HAP-1 (cell line): ENCODE results near the gene SMG6.
"Not testable (repeated sequence)": the region's sequence is repeated elsewhere in the genome, so short reads cannot be mapped to it uniquely, and the experiment has no call there.

Experiments
- DNase-seq, 2 experiments: peaks; one replicate each; pipeline ENCODE4 v3.0.0-alpha.2; 2016 to 2020; ENCODE audit warnings: low spot score in 2 of 2
- H3K27me3 ChIP-seq: fragments of 250-450 bp; sonication (Bioruptor Pico); 2 replicates; pipeline ENCODE4 v1.5.1; 2020; ENCODE audit warnings: low read depth, mild to moderate bottlenecking, moderate library complexity
- H3K36me3 ChIP-seq: fragments of 250-450 bp; sonication (Bioruptor Pico); replicated peaks from 2 replicates; pipeline ENCODE4 v1.5.1; 2020; ENCODE audit warnings: mild to moderate bottlenecking
- H3K4me1 ChIP-seq: fragments of 250-450 bp; sonication (Bioruptor Pico); 2 replicates; pipeline ENCODE4 v1.5.1; 2020; ENCODE audit warnings: mild to moderate bottlenecking
- H3K4me3 ChIP-seq: fragments of 250-450 bp; sonication (Bioruptor Pico); 2 replicates; pipeline ENCODE4 v1.5.1; 2020; ENCODE audit warnings: mild to moderate bottlenecking, moderate library complexity
- H3K9me3 ChIP-seq: fragments of 250-450 bp; sonication (Bioruptor Pico); 2 replicates; pipeline ENCODE4 v1.5.1; 2020; ENCODE audit warnings: mild to moderate bottlenecking, moderate library complexity
- in situ Hi-C: fragments of 300-500 bp; cut with MboI; formaldehyde crosslinking; loops from 3 replicates; pipeline ENCODE4 v1.14.3; 2020; ENCODE audit warnings: low sequenced_read_pairs, inconsistent platforms, mixed read lengths

Gene SMG6

DNA sequence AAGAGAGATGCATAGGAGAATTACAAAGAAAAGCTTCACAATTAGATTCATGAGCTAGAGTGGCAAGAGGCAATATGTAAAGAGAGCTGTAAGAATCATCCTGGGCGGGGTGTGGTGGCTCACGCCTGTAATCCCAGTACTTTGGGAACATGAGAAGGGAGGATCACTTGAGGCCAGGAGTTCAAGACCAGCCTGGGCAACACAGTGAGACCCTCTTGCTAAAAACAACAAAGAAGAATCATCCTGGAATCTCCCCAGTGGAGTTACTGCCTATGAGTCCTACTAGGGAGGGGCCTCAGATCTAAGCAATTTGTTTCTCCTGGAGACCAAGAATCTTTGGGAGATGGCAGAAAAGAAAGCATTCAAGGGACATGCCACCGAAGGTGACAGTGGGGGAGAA is 129.6 kb downstream of the SMG6 start:
- Histone ChIP-seq H3K4me3 (no peak overlapping the region), H3K9me3 (no peaks in the 10 kb centered on the region), H3K27me3 (no peaks in the 10 kb centered on the region), H3K4me1 (no peaks in the 10 kb centered on the region), H3K36me3 (peaks cover 5% of the 10 kb centered on the region)
- in situ Hi-C loops: no loop called here
- DNase-seq: no peak

DNA sequence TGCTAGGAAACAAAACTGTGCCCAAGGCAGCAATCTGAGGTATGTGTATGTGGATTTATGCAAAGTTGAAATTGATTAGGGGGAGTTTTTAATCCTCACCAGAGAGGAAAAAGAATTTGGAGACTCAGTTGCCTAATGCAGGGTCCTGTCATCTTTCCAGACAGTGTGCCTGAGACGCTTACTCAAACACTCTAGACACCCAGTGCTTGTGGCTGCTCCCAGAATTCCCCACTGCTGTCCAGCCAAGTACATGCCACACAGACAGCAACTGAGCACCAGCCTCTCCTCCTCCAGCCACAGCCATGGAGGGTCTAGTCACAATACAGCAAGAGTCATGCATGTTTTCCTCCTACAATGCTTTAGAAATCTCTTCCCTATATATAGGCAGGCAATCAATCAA is 130.6 kb downstream of the SMG6 start:
- no peak overlapping the region for H3K4me3 ChIP-seq
- no peaks in the 10 kb centered on the region for H3K4me1 ChIP-seq
- H3K36me3 ChIP-seq: peaks cover 5% of the 10 kb centered on the region
- in situ Hi-C loops: no loop called here
- H3K27me3 ChIP-seq: no peaks in the 10 kb centered on the region
- no peaks in the 10 kb centered on the region for H3K9me3 ChIP-seq
- no peak for DNase-seq

DNA sequence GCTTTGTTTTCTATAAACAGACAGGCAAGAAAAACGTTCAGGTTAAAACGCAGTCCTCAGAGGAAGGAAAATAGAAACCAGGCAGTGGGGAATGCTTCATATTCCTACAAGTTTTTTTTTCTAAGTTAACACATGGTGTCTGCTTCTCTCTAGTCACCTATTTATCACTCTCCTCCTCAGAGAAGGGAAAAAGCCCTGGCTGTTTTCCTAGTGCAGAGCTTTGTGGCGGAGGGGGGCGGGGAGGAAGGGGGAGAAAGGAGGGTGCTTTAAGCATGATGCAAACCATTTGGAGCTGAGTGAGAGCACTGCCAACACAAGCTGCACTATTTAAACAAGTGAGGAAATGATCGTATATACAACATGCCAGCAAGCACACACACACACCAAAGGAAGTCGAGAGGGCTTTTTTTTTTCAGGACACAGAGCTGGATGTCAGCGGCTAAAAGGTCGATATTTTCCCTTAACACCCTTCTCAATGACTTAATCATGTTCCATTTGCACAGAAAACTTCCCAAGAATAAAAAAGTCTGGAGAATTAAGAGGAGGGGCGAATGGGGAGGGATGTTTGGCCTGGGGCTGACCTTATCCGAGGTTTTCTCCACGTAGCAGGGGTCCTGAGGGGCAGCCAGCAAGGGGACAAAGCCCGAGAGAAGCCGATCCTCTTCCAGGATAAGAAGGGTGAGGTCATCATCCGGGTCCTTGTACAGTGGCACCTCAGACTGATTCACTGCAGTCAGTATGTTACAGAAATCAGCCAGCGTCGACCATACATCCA is 131.3 kb downstream of the SMG6 start:
- H3K4me1 ChIP-seq: no peaks in the 10 kb centered on the region
- H3K4me3 ChIP-seq: no peak overlapping the region
- peaks cover 5% of the 10 kb centered on the region for H3K36me3 ChIP-seq
- no peaks in the 10 kb centered on the region for H3K27me3 ChIP-seq
- DNase-seq: no peak
- in situ Hi-C loops: no loop called here
- no peaks in the 10 kb centered on the region for H3K9me3 ChIP-seq

DNA sequence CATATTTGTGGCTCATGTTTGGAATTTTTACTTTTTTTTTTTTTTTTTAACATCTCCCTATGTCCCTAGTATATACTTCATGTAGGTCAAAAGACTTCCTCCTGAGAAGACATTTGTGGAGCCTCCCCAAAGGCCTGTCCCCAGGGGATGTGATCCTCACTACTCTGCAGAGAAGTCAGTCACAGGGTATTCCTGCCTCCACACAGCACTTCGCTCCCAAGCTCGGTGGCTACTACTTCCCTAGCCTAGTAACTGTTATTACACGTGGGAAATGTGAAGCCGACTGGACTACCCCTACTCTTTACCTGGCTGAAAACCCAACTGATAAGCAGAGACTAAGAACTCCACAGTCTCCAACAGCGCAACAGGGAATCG is 131.9 kb downstream of the SMG6 start:
- Histone ChIP-seq H3K4me3 (no peak overlapping the region), H3K4me1 (no peaks in the 10 kb centered on the region), H3K9me3 (no peaks in the 10 kb centered on the region), H3K27me3 (no peaks in the 10 kb centered on the region), H3K36me3 (peaks cover 5% of the 10 kb centered on the region)
- DNase-seq: no peak
- in situ Hi-C loops: no loop called here

DNA sequence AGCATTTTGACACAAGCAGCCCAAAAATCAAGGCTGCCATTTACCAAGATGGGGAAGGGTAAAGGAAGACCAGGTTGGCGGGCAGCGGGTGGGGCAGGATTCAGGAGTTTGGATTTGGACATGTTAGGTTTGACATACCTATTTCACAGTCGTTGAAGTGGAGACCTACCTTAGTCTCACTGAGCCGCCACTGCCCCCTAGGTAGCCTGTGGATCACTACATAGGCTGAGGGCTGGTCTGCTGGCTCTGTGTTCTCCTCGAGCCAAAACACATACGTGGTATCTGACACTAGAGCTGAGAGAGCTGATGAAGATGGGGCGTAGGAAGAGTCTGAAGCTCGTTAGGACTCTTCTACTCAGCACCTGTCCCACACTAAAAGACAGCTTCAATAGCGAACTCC is 133.6 kb downstream of the SMG6 start:
- Histone ChIP-seq H3K9me3 (no peaks in the 10 kb centered on the region), H3K4me3 (no peak overlapping the region), H3K4me1 (no peaks in the 10 kb centered on the region), H3K27me3 (no peaks in the 10 kb centered on the region), H3K36me3 (peaks cover 5% of the 10 kb centered on the region)
- in situ Hi-C loops: no loop called here
- peak in 1 of 2 experiments; percentile 27 for DNase-seq

DNA sequence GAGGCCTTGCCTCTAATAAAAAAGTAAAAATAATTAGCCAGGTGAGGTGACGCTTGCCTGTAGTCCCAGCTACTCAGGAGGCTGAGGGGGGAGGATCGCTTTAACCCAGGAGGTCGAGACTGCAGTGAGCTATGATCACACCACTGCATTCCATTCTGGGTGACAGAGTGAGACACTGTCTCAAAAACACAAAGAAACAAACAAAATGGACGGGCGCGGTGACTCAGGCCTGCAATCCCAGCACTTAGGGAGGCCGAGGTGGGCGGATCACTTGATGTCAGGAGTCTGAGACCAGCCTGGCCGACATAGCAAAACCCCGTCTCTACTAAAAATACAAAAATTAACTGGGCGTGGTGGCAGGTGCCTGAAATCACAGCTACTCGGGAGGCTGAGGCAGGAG is 137.9 kb downstream of the SMG6 start:
- H3K4me1 ChIP-seq, in situ Hi-C loops, H3K9me3 ChIP-seq, DNase-seq, H3K36me3 ChIP-seq, H3K27me3 ChIP-seq, H3K4me3 ChIP-seq: not testable (repeated sequence)

DNA sequence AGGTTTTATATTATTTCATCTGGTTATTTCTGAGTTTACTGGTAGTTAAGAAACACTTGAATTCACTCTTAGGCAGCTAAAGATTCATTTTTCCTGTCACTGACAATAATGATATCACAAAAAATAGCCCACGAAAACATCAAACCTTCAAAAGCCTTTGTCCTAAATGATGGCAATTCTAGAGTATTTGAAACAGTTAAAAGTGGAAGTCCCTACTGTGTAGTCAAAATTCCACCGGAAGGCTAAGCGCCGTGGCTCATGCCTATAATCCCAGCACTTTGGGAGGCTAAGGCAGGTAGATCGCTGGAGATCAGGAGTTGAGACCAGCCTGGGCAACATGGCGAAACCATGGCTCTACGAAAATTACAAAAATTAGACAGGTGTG is 145.2 kb downstream of the SMG6 start:
- H3K4me1 ChIP-seq: no peaks in the 10 kb centered on the region
- DNase-seq: no peak
- H3K4me3 ChIP-seq: no peak overlapping the region
- H3K36me3 ChIP-seq: no peaks in the 10 kb centered on the region; the same call in 1 of the 2 replicates
- in situ Hi-C loops: no loop called here
- no peaks in the 10 kb centered on the region for H3K9me3 ChIP-seq
- no peaks in the 10 kb centered on the region for H3K27me3 ChIP-seq

DNA sequence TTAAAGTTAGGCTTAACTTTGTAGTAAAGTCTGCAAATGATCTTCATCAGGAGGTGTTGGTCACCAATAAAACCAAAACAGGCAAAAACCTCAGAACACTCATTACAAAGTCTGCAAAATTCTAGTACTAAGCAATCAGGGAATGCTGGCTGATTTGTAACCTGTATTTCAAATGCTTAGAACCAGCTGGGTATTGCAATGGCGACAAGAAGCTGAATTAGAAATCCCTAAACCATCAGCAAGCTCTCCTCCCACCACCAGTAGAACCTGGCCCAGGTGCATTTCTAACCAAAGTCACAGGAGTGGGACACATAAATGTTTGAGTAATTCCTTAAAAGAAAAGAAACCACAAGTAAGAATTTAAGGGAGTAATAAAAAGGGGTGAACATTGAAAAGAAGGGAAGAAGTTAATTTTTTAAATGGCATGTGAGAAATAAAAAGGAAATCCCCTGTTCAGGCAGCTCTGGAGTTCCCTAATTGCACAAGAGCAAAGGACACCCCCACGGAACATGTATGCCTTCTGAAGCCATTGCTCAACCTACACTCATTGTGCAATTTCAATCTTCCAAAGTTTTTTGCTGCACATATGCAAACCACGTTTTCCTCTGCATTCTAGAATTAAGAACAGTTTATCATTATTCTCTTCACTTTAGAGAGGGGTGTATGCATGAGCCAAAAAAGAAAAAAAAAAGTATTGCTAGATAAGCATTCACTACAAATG is 145.8 kb downstream of the SMG6 start:
- no peaks in the 10 kb centered on the region for H3K9me3 ChIP-seq
- no peaks in the 10 kb centered on the region for H3K36me3 ChIP-seq
- no peaks in the 10 kb centered on the region for H3K4me1 ChIP-seq
- H3K4me3 ChIP-seq: no peak overlapping the region
- DNase-seq: no peak
- H3K27me3 ChIP-seq: no peaks in the 10 kb centered on the region
- in situ Hi-C loops: no loop called here

DNA sequence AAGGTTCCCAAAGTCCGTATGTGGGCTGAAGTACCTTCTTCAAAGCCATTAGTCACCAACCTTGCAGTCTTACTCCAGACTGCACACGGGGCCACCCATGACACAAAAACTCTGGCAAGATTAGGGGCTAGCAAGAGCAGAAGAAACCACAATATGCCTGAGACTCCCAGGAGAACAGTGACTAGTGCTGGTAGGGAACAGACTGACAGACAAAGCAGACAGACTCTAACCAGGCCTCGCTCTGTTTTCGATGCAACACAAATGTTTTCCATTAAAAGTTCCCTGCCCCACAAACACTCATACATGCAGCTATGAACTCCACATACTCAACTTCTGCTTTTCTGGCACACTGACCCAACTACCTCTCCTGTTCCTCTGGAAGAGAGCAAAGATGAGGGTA is 146.5 kb downstream of the SMG6 start:
- H3K27me3 ChIP-seq: no peaks in the 10 kb centered on the region
- no peak overlapping the region for H3K4me3 ChIP-seq
- H3K9me3 ChIP-seq: no peaks in the 10 kb centered on the region
- H3K4me1 ChIP-seq: peaks cover 2% of the 10 kb centered on the region
- no peak for DNase-seq
- H3K36me3 ChIP-seq: no peaks in the 10 kb centered on the region
- in situ Hi-C loops: no loop called here

DNA sequence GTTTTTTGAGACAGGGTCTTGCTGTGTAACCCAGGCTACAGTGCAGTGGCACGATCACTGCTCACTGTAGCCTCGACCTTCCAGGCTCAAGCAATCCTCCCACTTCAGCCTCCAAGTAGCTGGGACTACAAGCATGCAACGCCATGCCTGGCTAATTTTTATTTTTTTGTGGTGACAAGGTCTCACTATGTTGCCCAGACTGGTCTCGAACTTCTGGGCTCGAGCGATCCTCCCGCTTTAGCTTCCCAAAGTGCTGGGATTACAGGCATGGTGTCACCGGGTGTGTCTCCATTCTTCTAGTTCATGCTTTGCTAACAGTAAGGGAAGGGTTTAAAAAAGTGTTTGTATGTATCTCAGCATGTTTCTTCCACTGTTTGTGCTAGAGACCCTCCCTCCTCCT is 146.9 kb downstream of the SMG6 start:
- Histone ChIP-seq H3K9me3 (no peaks in the 10 kb centered on the region), H3K4me1 (peaks cover 5% of the 10 kb centered on the region), H3K36me3 (no peaks in the 10 kb centered on the region), H3K4me3 (no peak overlapping the region), H3K27me3 (no peaks in the 10 kb centered on the region)
- in situ Hi-C loops: no loop called here
- DNase-seq: no peak

DNA sequence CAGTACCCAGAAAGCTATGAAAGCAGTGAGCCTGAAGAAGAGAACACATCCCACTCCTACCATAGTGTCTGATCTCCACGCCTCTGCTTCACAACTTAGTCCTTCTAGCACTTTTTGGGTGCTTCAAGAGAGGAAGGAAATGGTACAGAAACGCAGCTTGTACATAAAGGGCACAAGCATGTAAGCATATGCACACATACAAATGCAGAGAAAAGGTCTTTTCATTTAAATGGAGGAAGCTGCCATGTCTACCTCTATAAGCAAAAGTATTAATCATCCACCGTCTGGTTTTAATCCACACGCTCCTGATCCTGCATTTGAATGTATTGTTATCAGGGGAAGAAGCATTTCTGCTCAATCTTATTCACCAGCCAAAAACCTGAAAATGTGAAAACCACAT is 148.0 kb downstream of the SMG6 start:
- Histone ChIP-seq H3K36me3 (no peaks in the 10 kb centered on the region), H3K27me3 (no peaks in the 10 kb centered on the region), H3K9me3 (no peaks in the 10 kb centered on the region), H3K4me3 (no peak overlapping the region), H3K4me1 (peaks cover 5% of the 10 kb centered on the region)
- DNase-seq: no peak
- in situ Hi-C loops: no loop called here

DNA sequence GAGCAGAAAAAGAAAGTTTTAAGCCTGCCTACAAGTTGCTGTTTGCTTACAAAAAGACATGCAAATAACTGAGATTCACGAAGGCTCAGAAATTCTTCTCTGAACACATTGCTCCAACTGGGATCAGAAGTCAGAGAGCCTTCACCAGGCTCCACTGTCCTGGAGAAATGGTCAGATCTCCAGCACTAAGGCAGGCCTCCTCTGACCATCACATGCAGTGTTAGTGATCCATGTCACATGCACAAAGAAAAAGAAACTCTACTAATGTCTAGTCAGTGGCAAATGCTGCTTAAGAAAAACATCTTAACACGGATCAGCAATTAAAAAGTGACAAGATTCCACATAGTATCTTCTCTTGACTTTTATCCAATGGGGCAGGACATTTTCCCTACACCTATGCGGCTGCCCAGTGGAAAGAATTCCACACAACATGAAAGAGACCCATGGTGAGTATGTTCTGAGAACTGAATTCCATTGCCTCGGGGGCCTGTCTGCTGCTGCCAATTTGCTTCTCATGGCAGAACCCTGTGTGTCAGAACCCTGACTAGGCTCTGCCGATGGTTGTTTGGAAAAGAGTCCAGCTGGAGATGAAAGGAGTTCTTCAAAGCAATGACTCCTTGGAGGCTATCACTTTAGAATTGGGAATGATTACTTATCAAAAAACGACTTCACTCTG is 152.1 kb downstream of the SMG6 start:
- Histone ChIP-seq H3K27me3 (no peaks in the 10 kb centered on the region), H3K9me3 (no peaks in the 10 kb centered on the region), H3K4me1 (peaks cover 5% of the 10 kb centered on the region), H3K36me3 (no peaks in the 10 kb centered on the region), H3K4me3 (no peak overlapping the region)
- in situ Hi-C loops: no loop called here
- DNase-seq: no peak

DNA sequence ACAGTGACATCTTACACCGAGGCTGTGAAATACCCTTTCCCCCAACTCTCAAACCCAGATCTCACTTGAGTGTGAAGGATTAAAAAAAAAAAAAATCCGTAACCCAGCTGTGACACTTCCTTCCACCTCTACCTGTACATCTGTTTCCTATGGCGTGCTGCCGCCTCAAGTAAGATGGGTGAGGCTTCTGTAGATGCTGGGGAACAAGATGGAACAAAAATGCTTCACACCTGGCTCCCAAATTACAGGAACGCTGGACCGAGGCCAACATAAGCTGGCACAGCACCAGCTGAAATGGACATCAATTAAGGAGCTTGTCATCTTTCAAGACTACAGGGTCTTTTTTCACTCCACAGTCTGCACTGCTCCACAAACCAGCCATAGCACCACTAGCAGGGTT is 152.8 kb downstream of the SMG6 start:
- DNase-seq: no peak
- Histone ChIP-seq H3K27me3 (no peaks in the 10 kb centered on the region), H3K9me3 (no peaks in the 10 kb centered on the region), H3K4me3 (no peak overlapping the region), H3K36me3 (no peaks in the 10 kb centered on the region), H3K4me1 (peaks cover 5% of the 10 kb centered on the region)
- in situ Hi-C loops: no loop called here

DNA sequence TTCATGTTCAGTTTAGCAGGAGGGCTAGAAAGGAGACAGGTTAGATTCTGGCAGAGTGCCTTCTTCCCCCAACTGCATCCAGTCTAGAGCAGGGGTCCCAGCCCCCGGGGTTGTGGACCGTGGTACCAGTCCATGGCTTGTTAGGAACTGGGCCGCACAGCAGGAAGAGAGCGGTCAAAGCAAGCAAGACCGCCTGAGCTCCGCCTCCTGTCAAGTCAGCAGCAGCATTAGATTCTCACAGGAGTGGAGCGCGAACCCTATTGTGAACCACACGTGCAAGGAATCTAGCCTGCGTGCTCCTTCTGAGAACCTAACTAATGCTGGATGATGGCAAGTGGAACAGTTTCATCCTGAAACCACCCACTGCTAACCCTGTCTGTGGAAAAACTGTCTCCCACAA is 153.7 kb downstream of the SMG6 start:
- DNase-seq: no peak
- Histone ChIP-seq H3K36me3 (no peaks in the 10 kb centered on the region), H3K27me3 (no peaks in the 10 kb centered on the region), H3K4me1 (peaks cover 5% of the 10 kb centered on the region), H3K4me3 (no peak overlapping the region), H3K9me3 (no peaks in the 10 kb centered on the region)
- in situ Hi-C loops: no loop called here
